CD4-positive, alpha-beta T cell treated with Interleukin-12 subunit alpha and Interleukin-12 subunit beta, for 1 hour (primary cell): ENCODE measurements around the gene TUBGCP6.

Source experiments
- DNase-seq: peaks from one replicate; pipeline ENCODE4 v3.0.0-alpha.2; 2020

TUBGCP6 gene

GRCh38 chr22:50244420-50245213, at the start of gene TUBGCP6:
TSS of gene TUBGCP6 (minus strand) at chr22:50245023. CDS start at chr22:50244459, 564 bp downstream.
- DNase-seq, result peak; percentile 92

GRCh38 chr22:50294319-50294656, 49.5 kb upstream of the TUBGCP6 start:
- no peak for DNase-seq

DNA sequence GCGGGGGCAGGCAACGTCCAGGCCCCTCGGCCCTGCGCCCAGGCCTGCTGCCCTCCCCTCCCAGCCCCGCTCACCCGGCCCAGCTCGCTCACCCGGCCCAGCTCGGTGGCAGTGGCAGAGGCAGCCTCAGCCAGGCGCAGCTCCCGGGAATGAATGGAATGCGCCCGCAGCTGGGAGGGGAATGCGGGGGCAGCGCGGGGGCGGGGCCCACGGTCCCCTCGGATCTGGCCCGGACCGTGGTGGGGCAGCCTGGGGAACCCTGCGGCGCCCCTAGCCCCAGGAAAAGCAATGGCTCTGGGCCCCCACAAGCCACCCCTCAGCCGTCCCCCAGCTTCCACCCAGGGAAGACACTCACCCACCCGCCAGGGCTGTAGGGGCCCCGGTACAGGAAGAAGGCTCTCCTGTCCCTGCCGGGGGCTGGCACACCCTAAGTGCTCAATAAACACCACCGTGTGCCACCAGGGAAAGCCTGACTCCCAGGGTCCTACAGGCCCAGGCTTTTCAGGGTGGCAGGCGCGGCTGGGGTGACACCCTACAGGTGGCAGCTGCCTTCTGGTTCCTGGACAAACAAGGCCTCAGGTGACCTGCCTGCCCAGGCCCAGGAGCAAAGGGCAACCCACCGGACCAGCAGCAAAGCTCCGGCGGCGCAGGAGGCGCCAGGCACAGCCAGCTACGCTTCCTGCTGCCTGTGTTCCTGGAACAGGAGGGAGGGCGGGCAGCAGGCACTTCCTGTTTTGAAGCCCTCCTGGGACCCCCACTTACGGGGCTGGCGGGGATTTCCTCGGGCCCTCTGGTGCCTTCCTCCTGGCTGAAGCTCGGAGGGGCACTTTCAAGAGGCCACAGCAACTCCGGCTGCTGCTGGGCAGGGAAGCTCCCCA, 48.9 kb upstream of the TUBGCP6 start:
- DNase-seq, result no peak

DNA sequence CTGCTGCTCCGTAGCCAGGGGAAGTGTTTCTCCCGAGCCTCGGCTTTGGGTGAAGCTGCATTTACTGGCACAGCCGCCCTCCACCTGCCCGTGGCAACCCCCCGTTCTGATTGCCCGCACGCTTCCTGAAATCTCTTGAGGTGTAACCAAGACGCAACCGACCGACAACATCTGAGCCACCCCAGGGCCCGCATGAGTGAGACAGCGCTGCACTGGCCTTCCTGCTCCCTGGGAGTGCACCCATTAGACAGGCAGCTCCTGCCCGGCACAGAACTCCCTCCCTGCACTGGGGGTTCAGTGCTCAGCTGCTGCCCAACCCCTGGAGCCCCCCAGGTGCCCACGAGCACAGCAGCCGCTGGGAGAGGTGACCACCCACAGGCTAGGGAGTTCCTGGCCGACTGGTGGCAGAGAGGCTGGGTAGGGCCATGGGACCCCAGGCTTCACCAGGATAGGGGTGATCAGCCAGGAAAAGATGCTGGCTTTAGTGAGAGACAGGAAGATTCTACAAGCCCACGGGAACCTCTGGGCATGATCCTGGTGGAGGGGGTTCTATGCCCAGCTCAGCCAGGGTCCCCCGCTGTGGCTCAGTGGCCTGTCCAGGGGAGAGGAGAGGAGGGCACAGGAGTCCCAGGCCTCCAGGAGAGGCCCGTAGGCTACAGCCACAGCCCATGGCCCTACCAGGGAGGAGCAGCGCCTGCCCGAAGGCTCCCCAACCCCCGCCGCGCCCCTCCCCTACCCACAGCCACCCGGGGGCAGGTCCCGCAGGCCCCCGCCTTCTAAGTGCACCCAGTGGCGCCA, 48.0 kb upstream of the TUBGCP6 start:
- no peak for DNase-seq

DNA sequence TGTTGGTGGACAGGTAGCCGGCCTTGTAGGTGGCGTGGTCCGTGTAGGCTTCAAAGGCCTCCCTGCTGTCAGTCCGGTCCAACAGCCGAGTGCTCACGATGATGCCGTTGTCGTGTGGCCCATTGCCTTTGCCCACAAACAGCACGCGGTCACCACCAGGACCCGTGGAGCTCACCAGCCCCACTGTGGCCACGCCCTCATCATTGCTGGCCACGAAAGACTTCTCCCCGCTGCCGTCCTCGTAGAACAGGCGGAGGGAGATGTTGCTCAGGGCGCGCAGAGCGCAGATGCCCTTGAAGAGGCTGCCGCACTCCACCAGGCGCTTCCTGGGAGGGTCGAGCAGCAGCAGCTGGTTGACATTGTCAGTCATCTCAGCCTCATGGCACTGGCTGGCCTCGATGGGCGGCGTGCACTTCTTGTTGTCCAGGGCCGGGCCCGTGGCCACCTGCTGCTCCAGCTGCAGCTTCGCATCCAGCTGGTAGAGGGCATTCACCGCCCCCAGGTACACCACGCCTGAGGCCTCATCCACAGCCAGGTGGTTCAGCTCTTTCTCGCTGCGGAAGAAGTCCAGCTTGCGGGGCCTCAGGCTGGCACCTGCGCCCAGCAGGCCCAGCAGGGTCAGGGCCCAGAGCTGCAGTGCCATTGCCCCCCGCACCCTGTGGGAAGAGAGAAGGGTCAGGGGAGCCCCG, 45.3 kb upstream of the TUBGCP6 start:
- DNase-seq, result no peak

- DNase-seq, result no peak
These were observed 44.5 kb upstream of the TUBGCP6 start for GRCh38 chr22:50289151-50289941.

DNA sequence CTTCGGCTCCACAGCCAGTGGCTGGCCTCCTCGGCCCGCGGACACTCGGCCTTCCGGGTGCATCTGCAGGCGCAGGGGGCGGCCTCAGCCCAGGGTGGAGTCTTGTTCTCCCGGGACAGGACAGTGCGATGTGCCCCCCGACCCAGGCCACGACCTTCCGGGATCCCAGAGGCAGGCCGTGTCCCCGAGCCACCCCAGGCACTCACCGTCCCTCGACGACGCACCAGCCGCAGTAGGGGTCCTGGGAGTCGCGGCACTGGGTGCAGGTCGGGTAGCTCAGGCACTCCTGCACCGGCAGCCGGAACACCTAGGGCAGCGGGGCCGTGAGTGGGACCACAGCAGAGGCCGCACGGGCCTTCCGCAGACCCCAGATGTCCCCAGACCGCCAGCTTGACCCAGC, 42.9 kb upstream of the TUBGCP6 start:
- no peak for DNase-seq

DNA sequence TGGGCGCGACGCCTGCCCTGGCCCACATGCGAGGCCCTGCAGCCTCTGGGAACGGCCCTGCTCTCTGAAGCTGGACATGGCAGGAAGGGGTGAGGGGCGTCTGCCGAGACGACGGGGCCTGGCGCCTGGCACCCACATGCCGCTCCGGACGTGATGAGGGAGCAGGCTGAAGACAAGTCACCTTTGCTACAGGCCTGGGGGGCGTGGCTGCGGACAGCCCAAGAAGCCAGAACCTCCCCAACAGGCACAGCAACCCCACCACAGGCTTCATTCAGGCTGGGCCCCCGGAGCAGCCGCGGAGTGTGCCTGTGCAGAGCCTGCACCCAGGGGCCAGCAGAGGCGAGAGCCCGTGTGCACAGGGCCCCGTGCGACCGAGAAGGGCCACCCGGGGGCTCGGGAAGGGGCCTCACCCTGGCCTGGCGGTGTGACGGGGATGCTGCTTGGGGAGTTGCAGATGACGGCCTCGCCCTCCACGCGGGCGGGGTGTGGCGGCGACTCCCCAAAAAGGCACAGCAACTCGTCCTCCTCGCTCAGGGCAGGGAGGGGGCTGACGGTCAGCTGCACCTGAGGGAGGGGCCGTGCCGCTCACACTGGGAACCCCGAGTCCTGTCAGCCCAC, 42.0 kb upstream of the TUBGCP6 start:
- DNase-seq, result no peak

GRCh38 chr22:50286275-50286674, 41.5 kb upstream of the TUBGCP6 start:
- no peak for DNase-seq

GRCh38 chr22:50285568-50286229, 40.9 kb upstream of the TUBGCP6 start:
- no peak for DNase-seq

GRCh38 chr22:50284479-50284878, 39.7 kb upstream of the TUBGCP6 start:
- no peak for DNase-seq

GRCh38 chr22:50283821-50284220, 39.0 kb upstream of the TUBGCP6 start:
- DNase-seq, result no peak

- DNase-seq, result no peak
These were observed 37.7 kb upstream of the TUBGCP6 start for GRCh38 chr22:50282361-50283155.

DNA sequence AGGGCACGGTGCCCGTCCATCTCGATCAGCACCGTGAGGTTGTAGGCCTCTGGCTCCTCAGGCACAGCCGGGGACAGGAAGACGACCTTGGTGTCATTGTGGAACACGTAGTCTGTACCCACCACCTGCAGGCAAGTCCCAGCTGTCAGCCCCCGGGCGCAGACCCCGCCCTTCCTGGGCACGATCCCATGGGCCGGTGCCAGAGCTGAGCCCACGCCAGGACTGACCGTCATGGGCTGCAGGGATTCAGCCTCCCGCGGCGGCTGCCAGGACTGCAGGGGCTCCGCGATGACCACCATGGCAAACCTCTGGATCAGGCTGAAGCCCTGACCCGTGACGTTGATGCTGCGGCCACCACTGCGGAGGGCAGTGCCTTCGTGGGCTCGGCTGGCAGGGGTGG, 37.1 kb upstream of the TUBGCP6 start:
- DNase-seq, result no peak

GRCh38 chr22:50281384-50281760, 36.5 kb upstream of the TUBGCP6 start:
- DNase-seq, result no peak

GRCh38 chr22:50280708-50281383, 36.0 kb upstream of the TUBGCP6 start:
- no peak for DNase-seq

DNA sequence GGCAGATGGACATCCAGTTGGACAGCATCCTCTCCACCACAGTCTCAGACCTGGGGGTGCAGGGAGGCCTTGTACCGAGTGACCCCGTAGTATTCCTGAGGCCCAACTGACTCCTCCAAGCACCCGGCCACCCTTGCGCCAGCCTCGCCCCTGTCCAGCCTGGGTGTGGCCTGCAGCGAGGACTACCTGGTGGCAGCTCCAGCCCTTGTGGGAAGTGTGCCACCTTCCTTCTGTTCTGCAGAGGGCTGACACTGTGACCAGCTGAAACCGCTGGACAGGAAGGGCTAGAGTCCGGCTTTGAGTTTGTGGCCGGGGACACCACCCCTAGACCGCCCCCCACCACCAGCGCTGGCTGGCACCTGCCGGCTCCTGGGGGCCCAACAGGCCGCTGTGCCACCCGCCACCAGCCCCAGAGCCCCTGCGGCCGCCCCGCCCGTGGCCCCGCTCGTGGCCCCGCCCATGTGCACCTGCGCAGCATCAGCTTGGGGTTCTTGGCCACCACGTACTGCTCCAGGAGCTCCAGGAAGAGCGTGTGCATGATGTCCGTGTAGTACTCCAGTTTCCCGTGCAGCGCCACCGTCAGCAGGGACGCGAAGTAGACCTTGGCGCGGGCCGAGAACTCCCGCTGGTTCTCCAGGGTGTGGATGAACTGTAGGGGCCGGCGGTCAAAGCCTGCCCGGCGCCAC, 35.3 kb upstream of the TUBGCP6 start:
- DNase-seq, result no peak

DNA sequence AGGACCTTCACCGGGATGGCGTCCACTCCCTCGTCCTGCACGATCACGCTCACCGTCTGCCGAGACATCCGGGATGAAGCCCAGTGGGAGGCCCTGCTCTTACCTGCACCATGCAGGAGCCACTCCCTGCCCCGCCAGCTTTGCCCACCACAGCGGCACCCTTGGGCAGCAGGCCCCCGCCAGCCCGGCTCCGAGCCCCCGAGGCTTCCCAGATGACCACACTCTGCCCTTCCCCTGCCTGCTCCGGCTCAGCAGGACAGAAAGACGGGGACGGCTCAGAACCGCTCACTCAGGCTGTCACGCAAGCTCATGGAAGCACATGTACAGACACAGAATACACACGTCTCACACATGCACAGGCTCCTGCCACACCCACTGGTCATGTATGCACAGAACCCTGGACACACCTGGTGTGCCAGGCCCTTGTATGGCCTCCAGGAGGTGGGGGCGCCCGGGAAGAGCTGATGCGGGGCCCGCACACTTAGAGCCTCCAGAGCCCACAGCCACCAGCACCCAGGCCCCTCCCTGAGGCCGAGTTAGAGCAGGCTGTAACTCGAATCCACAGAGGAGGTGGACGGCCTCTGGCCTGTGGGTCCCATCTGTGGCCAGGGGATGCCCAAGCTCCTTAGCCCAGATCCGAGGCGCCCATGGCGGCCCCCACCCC, 34.3 kb upstream of the TUBGCP6 start:
- DNase-seq, result no peak
